ENCODE results near the gene GRIK4. TPM values are rescaled to one million over a fixed set of nuclear protein-coding genes. Genes with fewer than 3 reads are reported as not detected.

Gene GRIK4, protein sequence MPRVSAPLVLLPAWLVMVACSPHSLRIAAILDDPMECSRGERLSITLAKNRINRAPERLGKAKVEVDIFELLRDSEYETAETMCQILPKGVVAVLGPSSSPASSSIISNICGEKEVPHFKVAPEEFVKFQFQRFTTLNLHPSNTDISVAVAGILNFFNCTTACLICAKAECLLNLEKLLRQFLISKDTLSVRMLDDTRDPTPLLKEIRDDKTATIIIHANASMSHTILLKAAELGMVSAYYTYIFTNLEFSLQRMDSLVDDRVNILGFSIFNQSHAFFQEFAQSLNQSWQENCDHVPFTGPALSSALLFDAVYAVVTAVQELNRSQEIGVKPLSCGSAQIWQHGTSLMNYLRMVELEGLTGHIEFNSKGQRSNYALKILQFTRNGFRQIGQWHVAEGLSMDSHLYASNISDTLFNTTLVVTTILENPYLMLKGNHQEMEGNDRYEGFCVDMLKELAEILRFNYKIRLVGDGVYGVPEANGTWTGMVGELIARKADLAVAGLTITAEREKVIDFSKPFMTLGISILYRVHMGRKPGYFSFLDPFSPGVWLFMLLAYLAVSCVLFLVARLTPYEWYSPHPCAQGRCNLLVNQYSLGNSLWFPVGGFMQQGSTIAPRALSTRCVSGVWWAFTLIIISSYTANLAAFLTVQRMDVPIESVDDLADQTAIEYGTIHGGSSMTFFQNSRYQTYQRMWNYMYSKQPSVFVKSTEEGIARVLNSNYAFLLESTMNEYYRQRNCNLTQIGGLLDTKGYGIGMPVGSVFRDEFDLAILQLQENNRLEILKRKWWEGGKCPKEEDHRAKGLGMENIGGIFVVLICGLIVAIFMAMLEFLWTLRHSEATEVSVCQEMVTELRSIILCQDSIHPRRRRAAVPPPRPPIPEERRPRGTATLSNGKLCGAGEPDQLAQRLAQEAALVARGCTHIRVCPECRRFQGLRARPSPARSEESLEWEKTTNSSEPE
- total RNA-seq: not detected in 2 replicates

GRCh38 chr11:120511116-120511819 lies at the start of gene GRIK4:
Gene GRIK4, plus strand, starts transcription at chr11:120511748. Its CDS starts 148,571 bp downstream, at chr11:120660319.

GRCh38 chr11:121023848-121024751 lies 512.6 kb downstream of the GRIK4 start, which contains the start of gene TBCEL:
Gene TBCEL, plus strand, starts transcription at chr11:121024102. Its CDS starts 21,589 bp downstream, at chr11:121045691.

Other genes with a start within 250 kb of the GRIK4 start
- gene TLCD5, start 186.4 kb upstream of the GRIK4 start, total RNA-seq: 1.3 and 2.0 TPM in 2 replicates
- gene ARHGEF12, start 175.3 kb upstream of the GRIK4 start, total RNA-seq: 32.6 and 45.4 TPM in 2 replicates